Naive B cell (primary cell): Measurements from ENCODE around the gene SRRM5. TPM values are rescaled to one million over a fixed set of nuclear protein-coding genes. Genes with fewer than 3 reads are reported as not detected.
A peak's percentile ranks its signal among the peaks of the same experiment; 100 is the strongest.

Source experiments
- ATAC-seq, 2 donors: fragments of 150-1000 bp; cut with Tn5 transposase; 2 replicates each; pipeline ENCODE4 v1.10.0; 2021; ENCODE audit warnings: low read depth in 2 of 2, mild to moderate bottlenecking in 2 of 2, moderate library complexity in 2 of 2
- DNase-seq: peaks from one replicate; pipeline ENCODE4 v3.0.0; 2022
- H3K27ac Mint-ChIP-seq, 6 donors: one replicate each; pipeline ENCODE4 v1.8.0; 2020 to 2022; ENCODE audit warnings: mild to moderate bottlenecking in 6 of 6, mixed read lengths in 6 of 6, moderate library complexity in 5 of 6, inconsistent platforms in 2 of 6
- H3K27me3 Mint-ChIP-seq, 3 donors: one replicate each; pipeline ENCODE4 v1.8.0; 2021 to 2022; ENCODE audit warnings: mixed read lengths in 3 of 3, mild to moderate bottlenecking in 1 of 3
- H3K36me3 Mint-ChIP-seq, 2 donors: one replicate each; pipeline ENCODE4 v1.8.0; 2020 to 2022; ENCODE audit warnings: mixed read lengths in 2 of 2, inconsistent platforms in 1 of 2, mild to moderate bottlenecking in 1 of 2
- H3K4me1 Mint-ChIP-seq, 3 donors: one replicate each; pipeline ENCODE4 v1.8.0; 2020 to 2022; ENCODE audit warnings: mixed read lengths in 3 of 3, inconsistent platforms in 1 of 3, mild to moderate bottlenecking in 1 of 3, moderate library complexity in 1 of 3
- H3K4me3 Mint-ChIP-seq, 8 donors: one replicate each; pipeline ENCODE4 v1.8.0; 2020 to 2022; ENCODE audit warnings: mild to moderate bottlenecking in 8 of 8, mixed read lengths in 8 of 8, moderate library complexity in 8 of 8, inconsistent platforms in 2 of 8
- H3K9me3 Mint-ChIP-seq, 7 donors: one replicate each; pipeline ENCODE4 v1.8.0; 2020 to 2022; ENCODE audit warnings: mixed read lengths in 7 of 7, mild to moderate bottlenecking in 5 of 7, inconsistent platforms in 2 of 7, moderate library complexity in 1 of 7
- polyA plus RNA-seq, 6 donors: library from polyadenylated mRNA; unstranded; fragments of 300-500 nt; fragmentation: Illumina TruSeq; gene quantifications; one replicate each; pipeline ENCODE4 v1.2.3, GENCODE V29; 2021; ENCODE audit warnings: low read depth in 6 of 6

The SRRM5 gene
- polyA plus RNA-seq, 6 donors from 2014 or later, result 0.24 to 0.73 (median 0.25) TPM; not detected in 3

GRCh38 chr19:43660301-43660970 lies 48.5 kb downstream of the SRRM5 start:
- ATAC-seq, result no peak
- no peaks in the 10 kb centered on the region for H3K27me3 Mint-ChIP-seq

GRCh38 chr19:43660971-43661360 lies 49.1 kb downstream of the SRRM5 start:
- Mint-ChIP-seq H3K4me3 (no peak overlapping the region), H3K36me3 (no peaks in the 10 kb centered on the region), H3K9me3 (peaks cover 0 to 10% (median 6%) of the 10 kb centered on the region in 7 donors), H3K27me3 (no peaks in the 10 kb centered on the region), H3K27ac (no peak overlapping the region), H3K4me1 (peaks cover 12 to 21% (median 17%) of the 10 kb centered on the region in 3 donors)
- DNase-seq (no peak), ATAC-seq (no peak)

More at GRCh38 chr19:43660301-43660970, 48.5 kb downstream of the SRRM5 start:
- Mint-ChIP-seq H3K4me3 (no peak overlapping the region), H3K4me1 (peaks cover 12 to 21% (median 17%) of the 10 kb centered on the region in 3 donors), H3K9me3 (peaks cover 2 to 12% (median 6%) of the 10 kb centered on the region in 7 donors), H3K27ac (no peak overlapping the region), H3K36me3 (no peaks in the 10 kb centered on the region)
- no peak for DNase-seq

GRCh38 chr19:43662487-43662886 lies 50.6 kb downstream of the SRRM5 start:
- H3K36me3 Mint-ChIP-seq, result no peaks in the 10 kb centered on the region
- H3K9me3 Mint-ChIP-seq, result peaks cover 0 to 10% (median 6%) of the 10 kb centered on the region in 7 donors

GRCh38 chr19:43664018-43664417 lies 52.1 kb downstream of the SRRM5 start:
- DNase-seq (peak; percentile 28), ATAC-seq (peak; percentile 12 to 33)
- H3K9me3 Mint-ChIP-seq, result peaks cover 0 to 7% (median under 1%) of the 10 kb centered on the region in 7 donors
- peaks cover 0 to 6% of the 10 kb centered on the region in 2 donors for H3K36me3 Mint-ChIP-seq
- H3K27ac Mint-ChIP-seq, result peak overlapping the region in 3 of 6 donors; percentile 22 to 62 (median 37)
- peak overlapping the region in 4 of 8 donors; percentile 7 to 71 (median 26) for H3K4me3 Mint-ChIP-seq
- peaks cover 0 to 29% (median 12%) of the 10 kb centered on the region in 3 donors for H3K27me3 Mint-ChIP-seq
- H3K4me1 Mint-ChIP-seq, result peaks cover 26 to 40% (median 28%) of the 10 kb centered on the region in 3 donors

More at GRCh38 chr19:43662487-43662886, 50.6 kb downstream of the SRRM5 start:
- Mint-ChIP-seq H3K27me3 (peaks cover 0 to 14% (median under 1%) of the 10 kb centered on the region in 3 donors), H3K4me3 (peak overlapping the region in 2 of 8 donors; percentile 22 to 31), H3K4me1 (peaks cover 12 to 25% (median 15%) of the 10 kb centered on the region in 3 donors), H3K27ac (peak overlapping the region in 2 of 6 donors; percentile 18 to 46)
- no peak for DNase-seq
- no peak for ATAC-seq

Other genes with a start within 250 kb of the SRRM5 start
- not detected for gene TEX101, start 197.2 kb upstream of the SRRM5 start, polyA plus RNA-seq
- under 1 TPM in 4 of 6 donors, not detected in 2; 0.24 to 0.90 (median 0.45) TPM for gene LYPD3, start 146.5 kb upstream of the SRRM5 start, polyA plus RNA-seq
- 1 to 10 TPM in 5 of 6 donors, under 1 TPM in 1; 0.26 to 4.2 (median 2.5) TPM for gene PHLDB3, start 107.3 kb upstream of the SRRM5 start, polyA plus RNA-seq
- gene ETHE1, start 84.9 kb upstream of the SRRM5 start, polyA plus RNA-seq, result 10 to 100 TPM; 15.5 to 30.7 (median 24.0) TPM
- 1 to 10 TPM in 4 of 6 donors, under 1 TPM in 2; 0.39 to 2.2 (median 1.6) TPM for gene ZNF575, start 78.9 kb upstream of the SRRM5 start, polyA plus RNA-seq
- 10 to 100 TPM; 24.4 to 32.4 (median 29.6) TPM for gene XRCC1, start 36.6 kb upstream of the SRRM5 start, polyA plus RNA-seq
- gene PINLYP, start 36.3 kb upstream of the SRRM5 start, polyA plus RNA-seq, result 1 to 10 TPM in 5 of 6 donors, not detected in 1; 1.1 to 2.6 (median 2.0) TPM
- 1 to 10 TPM in 4 of 6 donors, under 1 TPM in 1, not detected in 1; 0.93 to 2.4 (median 1.3) TPM for gene IRGQ, start 16.0 kb upstream of the SRRM5 start, polyA plus RNA-seq
- 10 to 100 TPM in 3 of 6 donors, 1 to 10 TPM in 3; 2.3 to 13.6 (median 10.1) TPM for gene ZNF576, start 15.5 kb upstream of the SRRM5 start, polyA plus RNA-seq
- 10 to 100 TPM in 4 of 6 donors, 1 to 10 TPM in 2; 8.2 to 18.4 (median 11.1) TPM for gene ZNF428, start 7.5 kb downstream of the SRRM5 start, polyA plus RNA-seq
- under 1 TPM in 4 of 6 donors, not detected in 2; 0.12 to 0.22 (median 0.19) TPM for gene CADM4, start 27.8 kb downstream of the SRRM5 start, polyA plus RNA-seq
- gene PLAUR, start 58.1 kb downstream of the SRRM5 start, polyA plus RNA-seq, result 1 to 10 TPM in 1 of 6 donors, under 1 TPM in 4, not detected in 1; 0.37 to 1.1 (median 0.84) TPM
- not detected for gene IRGC, start 104.0 kb downstream of the SRRM5 start, polyA plus RNA-seq
- gene SMG9, start 142.9 kb downstream of the SRRM5 start, polyA plus RNA-seq, result 10 to 100 TPM in 2 of 6 donors, 1 to 10 TPM in 4; 2.7 to 13.0 (median 8.2) TPM
- 10 to 100 TPM in 4 of 6 donors, 1 to 10 TPM in 2; 9.7 to 17.2 (median 10.3) TPM for gene KCNN4, start 168.9 kb downstream of the SRRM5 start, polyA plus RNA-seq
- under 1 TPM in 2 of 6 donors, not detected in 4; 0.28 to 0.65 TPM for gene LYPD5, start 190.4 kb downstream of the SRRM5 start, polyA plus RNA-seq
- 1 to 10 TPM in 5 of 6 donors, not detected in 1; 2.0 to 6.4 (median 5.5) TPM for gene ZNF283, start 215.2 kb downstream of the SRRM5 start, polyA plus RNA-seq